GM18909 (cell line): ENCODE results near the gene CEP78.

Source experiments
- ATAC-seq: cut with Tn5 transposase; IDR thresholded peaks from one replicate; pipeline ENCODE4 v1.9.1; 2021; ENCODE audit warnings: mild to moderate bottlenecking; ENCODE audit not compliant: unreplicated experiment, poor library complexity

The CEP78 gene

DNA sequence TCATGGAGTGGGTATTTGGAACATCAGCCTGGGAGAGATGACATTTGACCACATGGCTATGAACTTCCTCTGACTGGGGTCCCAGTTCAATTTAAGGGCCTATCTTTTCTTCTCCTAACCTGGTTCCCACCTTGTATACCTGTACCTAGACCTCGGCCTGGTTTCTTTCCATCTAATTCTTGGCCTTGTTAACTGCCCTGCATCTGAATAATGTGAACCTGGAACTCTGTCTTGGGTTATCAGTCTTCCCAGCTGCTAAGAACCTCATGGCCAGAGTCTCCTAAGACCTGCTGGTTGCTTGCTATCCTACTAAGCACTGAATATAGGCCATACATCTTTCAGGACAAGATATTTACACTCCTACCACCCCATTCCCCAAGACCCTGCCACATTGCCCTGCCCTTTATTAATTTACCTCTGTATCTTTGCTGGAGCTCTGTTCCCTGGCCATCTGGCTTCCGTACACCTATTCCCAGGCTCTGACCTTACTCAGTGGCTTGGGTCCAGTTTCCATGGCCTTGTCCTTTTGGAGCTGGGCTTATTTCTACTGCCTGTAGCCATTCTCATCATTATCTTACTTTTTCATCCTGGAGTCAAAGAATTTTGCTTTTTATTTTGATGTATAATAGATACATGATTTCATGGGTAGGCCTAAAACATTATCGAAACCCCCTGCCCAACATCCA is 67.6 kb downstream of the CEP78 start:
- no peak for ATAC-seq

DNA sequence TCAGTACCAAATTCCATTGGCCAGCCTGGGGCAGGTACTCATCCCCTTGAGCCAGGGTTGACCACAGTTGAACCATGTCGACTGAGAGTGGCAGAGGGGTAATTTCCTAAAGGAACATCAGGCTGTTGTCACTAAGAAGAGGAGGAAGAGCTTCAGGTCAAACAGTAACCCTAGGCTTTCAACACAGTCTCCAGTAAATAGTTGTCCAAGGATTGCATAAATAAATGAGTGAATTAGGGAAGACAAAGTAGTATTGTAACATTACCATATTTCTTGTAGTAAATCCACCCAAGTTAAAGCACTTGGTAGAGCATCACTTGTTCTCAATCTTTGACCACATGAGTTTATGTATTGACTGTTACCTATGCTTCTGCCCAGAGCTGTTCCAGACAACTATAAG is 68.5 kb downstream of the CEP78 start:
- no peak for ATAC-seq

DNA sequence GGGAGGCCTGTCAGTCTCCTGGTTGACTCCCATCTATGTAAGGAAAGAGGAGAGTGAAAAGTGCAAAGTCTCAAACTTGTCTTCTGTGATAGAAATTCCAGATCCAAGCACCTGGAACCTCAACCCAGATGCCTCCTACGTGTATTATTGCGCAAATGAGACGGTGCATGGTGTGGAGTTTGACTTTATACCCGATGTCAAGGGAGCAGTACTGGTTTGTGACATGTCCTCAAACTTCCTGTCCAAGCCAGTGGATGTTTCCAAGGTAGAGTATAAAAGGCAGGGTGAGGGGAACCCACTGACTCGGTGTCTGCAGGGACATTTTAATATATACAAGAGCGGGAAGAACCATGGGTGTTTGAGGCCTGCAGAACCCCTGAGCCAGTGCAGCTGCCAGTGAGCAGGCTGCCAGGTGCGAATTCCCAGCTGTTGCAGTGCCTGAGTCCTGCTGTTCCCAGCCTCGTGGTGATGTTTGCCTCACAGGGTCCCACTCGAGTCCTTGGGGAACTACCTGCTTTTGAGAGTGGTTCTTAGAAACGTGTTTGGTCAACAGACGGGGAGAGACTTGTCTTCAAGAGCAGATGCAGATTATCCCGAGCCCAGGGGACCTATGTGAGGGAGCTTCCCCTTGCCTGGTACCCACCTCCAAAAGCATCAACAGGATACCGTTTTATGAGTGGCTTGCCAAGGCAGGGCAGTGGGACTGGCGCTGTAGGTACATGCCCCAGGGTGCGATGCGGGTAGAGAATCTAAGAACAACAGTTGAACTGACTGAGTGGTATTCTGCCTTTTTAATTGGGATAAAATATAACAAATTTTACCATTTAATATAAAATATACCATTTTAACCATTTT is 70.6 kb downstream of the CEP78 start:
- no peak for ATAC-seq

DNA sequence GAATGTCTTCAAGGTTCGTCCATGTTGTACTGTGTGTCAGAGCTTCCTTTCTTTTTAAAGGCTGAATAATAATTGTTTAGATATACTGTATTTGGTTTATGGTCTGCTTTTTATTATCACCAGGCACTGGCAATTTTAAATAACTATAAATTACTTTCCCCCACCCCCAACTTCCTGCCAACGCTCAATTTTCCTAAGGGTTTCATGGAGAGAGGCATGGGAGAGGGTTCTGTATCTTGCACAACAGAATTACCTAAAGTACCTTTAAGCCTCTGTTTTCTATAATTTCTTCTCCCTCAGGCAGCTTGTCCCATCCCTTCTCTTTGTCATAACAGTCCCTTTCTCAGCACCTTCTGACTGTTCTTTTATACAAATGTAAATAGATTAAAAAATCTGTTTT is 71.5 kb downstream of the CEP78 start:
- ATAC-seq = no peak

DNA sequence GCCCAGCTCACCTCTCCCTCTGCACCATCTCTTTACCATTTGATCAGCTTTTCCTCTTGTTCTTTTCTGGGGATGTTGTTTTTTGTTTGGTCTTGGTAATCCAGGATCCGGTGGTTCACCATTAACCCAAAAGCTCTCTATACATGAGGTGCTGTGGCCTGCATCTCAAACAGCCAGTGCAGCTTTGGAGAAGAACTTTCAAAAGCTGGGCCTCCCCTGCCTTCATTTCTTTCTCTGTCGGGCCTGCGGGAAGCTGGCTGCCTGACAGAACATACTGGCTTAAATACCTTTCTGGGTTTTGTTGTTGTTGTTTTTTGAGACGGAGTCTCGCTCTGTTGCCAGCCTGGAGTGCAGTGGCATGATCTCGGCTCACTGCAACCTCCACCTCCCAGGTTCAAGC is 73.2 kb downstream of the CEP78 start:
- ATAC-seq = no peak

DNA sequence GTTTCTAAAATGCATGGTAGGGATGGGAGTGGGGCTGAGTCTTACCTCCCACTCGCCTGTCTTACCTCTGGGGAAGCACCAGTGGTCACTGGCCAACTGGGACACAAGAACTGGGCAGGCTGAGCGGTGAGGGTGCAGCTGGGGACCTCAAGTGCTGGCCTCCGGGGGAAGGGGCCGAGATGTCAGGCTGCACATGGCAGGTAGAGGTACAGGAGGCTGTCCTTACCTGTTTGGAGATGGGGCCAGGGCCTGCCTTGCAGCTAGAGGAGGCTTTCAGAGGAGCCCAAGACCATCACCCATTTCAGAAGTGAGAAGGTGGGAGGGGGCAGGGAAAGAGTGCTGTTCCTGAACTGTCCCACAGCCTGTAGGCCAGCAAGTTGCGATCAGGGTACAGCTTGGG is 75.2 kb downstream of the CEP78 start:
- ATAC-seq = no peak

DNA sequence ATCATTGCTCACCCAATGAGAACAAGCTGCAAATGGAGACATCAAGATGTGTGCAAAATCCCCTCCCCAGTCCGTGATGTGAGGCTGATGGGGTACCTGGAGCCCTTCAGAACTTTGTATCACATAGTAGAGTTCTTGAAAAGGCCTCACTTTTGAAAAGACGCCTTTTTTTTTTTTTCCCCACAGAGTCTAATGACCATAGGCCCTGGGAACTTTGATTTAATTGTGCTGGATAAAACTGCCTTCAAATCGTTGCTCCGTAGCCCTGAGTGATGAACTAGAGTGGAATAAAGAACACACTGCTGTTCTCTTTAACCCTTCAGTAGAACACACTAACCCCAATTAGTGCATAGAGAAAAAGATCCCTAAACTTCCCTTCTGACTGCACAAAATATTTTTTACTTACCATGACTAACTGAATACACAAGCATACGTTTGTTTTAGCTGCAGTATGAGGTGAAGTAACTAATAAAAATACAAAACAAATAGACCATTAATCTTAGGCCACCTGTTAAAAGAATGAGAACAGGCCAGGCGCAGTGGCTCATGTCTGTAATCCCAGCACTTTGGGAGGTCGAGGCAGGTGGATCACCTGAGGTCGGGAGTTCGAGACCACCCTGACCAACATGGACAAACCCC is 76.1 kb downstream of the CEP78 start:
- ATAC-seq = no peak

DNA sequence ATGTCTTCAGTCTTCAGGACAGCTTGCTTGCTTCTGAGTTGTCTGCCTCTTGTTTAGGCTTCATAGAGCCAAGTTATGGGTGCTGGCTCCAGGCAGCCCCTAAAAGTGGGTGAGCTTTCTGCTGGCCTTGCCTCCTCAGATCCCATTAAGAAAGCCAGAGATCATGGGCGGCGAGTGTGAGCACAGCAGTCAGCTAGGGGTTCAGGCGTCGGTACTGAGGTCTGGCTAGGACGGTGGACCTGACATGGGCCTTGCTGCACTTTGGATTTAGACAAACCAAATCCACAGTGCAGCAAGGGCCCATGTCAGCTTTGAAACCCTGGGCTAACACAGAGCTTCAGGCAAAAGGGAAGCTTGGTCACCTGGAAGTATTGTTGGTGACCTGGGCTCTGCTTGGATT is 78.7 kb downstream of the CEP78 start:
- no peak for ATAC-seq

DNA sequence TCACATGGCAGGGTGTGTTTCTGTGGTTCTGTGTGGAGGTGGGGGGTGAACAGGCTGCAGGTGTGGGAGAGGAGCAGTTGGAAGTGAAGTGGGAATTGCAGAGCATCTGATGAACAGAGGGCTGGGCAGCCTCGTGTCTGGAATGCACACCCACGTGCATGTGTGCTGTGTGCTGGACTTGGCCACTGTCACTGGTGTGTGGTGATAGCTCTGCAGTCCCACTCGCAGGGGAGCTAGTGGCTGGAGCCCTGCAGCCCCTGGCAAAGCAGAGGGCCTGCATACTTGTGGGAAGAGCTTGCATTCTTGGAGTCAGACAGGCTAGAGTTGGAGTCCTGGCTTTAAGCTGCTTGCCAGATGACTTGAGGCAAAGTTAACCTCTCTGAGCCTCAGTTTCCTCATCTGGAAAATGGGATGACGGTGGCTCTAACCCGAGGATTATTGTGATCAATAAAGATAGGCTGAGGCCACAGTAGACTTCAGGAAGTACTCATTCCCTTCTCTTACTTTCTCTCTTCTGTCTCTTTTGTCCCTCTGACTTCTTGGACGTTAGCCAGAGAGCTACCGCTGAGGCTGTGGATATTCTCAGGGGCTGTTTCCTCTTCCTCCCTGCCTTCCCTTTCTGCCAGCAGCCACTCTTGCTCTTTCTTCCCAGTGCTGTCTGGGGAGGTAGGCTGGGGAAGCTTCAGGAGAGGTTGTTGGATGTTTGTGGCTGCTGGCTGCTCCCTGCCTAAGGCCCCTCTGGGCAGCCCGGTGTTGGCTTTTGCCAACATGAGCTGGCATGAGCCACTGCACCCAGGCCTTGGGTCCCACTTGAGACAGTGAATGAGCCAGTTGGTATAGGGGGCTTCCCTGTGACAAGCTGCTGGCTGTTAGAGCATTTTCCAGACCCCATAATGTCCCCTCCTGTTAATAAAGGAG is 79.3 kb downstream of the CEP78 start:
- ATAC-seq = no peak

DNA sequence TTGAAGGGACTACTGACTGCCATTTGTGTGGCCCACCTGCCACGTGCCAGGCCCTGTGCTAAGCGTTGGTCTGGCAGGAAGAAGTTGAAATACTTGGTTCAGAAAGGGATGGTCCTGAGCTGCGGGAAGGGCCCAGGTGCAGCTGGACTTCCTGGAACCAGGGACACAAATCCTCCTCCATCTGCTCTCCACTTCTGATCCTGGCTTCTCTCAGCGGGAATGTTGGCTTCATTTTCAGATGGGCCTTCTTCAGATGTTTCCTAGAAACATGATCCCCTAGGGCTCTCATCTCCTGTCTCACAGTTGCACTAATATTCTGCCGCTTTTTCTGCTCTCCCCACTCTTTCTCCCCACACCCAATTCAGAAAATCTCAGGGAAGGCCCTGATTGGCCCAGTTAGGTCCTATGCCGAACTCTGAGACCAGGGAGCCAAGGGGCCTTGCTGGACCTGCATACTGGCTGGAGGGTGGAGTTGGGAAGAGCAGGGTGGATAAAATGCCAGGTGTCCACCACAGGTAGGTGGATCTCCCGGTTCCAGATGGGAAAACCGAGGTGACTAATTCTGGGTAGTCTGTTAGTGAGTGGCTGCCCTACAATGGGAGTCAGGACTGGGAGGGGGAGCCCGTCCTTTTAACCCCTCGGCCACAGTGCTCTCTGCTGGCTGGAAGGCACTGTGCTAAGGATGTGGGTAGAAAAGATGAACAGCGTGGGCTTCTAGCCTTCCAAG is 80.5 kb downstream of the CEP78 start:
- ATAC-seq = no peak

DNA sequence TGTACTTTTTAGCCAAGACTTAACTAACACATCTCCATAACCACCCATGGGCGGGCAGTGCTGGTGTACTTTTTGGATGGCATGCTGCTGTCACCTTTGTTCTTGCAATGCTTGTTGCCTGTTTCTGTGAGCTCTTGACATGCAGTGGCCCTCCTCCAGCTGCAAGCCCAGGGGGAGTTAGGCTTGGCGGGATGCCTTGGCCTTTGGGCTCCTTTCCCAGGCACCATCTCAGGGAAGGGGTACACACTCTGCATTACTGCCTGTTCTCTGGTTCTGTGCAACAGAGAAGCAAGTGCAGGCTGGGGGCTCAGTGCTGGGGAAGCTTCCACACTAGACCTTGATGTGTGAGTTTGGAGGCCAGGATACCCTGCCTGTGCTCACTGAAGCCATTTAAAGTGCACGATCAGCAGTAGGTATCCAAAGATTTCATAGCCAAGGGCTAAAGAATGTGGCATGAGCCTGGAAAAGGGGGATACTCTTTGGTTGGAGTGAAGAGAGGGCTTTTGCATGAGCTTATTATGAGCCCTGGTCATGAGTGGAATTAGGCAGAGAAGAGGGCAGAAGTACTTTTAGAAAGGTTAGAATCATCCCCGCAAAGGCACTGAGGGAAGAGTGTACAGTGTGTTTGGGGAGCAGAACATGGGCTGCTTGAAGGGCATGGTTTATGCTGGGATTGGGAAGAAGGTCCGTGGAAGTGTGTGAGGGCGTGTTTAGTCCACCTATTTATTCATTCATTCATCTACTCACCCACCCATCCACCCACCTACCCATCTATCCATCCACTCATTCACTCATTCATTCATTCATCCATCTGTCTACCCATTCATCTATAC is 83.5 kb downstream of the CEP78 start:
- no peak for ATAC-seq

DNA sequence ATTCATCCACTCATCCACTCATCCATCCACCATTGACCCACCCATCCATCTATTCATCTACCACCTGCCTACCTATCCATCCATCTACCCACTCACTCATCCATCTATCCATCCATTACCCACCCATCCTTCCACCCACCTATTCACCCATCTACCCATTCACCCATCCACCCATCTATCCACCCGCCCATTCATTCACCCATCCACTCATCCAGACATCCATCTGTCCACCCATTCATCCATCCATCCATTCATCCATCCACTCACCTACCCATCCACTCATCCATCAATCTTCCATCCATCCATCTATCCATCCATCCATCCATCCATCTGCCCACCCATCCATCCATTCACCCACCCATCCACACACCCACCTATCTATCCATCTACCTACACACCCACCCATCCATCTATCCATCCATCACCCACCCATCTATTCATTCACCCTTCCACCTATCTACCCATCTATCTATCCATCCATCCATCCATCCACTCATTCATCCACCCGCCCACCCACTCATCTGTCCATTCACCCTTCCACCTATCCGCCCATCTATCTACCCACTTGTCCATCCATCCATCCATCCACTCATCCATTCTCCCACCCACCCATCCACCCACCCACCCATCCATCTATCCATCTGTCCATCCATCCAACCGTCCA is 84.3 kb downstream of the CEP78 start:
- ATAC-seq = no peak

DNA sequence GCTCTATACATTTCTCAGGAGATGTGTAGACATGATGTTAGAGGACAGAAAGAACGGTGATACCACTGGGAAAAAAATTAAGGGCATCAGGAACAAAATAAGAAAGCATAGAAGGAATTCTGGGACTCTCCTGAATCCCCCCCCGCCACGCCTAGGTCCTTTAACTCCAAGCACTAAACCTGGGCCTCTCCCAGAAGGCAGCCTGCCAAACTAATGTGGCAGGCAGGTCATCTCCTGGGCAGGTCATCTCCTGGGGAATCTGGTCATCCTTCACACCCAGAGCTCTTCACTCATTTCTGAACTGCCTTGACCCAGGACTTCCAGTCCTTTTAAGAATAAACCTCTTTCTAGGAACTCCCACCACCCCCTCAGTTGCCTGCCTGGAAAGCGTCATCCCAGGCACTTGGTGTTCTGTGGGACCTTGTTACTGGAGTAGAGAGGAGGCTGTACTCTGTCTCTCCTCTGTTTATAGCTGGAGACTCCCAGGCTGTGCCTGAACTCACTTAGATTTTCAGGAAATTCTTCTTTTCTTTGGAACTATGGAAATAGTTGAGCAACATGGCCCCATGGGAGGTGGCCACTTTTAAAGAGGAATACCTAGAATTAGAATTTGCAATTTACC is 85.1 kb downstream of the CEP78 start:
- ATAC-seq = no peak

DNA sequence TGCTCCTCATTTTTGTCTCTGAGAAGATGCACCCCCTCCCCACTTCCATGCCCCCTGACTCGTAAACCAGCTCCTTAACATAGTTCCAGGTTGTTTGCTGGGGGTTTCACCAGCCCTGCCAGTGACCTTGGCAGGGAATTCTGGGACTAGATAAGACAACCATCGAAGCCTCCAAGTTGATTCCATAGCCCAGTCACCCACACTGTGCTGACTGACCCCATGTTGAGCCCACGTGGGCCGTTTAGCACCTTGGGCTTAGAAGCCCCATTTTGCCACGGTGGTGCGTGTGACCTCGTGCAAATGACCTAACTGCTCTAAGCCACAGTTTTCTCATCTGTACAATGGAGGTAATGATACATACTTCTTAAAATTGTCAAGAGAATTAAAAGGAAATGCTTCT is 85.6 kb downstream of the CEP78 start:
- ATAC-seq = no peak

DNA sequence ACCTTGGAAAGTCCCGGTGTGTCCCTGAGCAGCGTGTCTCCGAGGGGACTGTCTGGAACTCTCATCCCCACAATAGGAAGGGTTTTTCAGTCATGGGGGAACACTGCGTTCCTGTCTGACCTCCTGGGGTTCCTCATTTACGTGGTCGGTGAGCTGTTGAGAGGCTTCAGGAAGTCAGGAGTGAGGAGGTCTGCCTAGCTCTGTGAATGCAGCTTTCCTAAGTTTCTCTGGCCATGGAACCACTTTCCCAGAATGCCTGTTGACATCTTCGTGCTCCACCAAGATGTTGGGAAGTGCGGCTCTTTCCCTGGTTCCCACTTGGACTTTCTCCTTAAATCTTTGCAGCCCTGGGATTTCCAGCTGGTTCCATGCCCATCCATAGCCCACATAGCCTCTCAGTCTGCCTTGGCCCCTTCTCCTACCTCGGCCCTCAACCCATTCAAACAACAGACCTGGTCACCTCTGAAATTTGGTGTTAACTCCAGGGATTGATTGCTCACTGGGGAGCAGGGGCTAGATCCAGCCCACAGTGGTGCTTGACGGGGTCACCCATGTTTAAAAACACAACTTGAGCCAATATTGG is 88.3 kb downstream of the CEP78 start:
- no peak for ATAC-seq

DNA sequence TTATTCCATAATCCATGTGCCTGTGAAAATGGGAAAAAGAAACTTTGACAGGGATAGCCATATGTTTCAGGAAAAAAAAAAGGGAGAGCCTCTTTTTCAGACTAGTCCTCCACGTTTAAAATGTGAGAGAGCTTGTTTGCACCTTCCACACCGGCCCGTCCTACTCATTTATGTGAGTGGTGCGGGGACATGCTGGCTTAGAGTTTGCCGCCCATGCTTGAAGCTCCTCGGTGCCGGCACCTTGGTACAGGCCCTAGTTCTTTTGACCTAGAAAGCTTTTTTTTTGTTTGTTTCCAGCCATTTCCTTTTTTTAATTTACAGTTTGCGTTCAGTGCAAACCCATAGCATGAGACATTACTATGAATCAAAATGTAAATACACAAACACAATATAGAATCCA is 88.8 kb downstream of the CEP78 start:
- no peak for ATAC-seq

DNA sequence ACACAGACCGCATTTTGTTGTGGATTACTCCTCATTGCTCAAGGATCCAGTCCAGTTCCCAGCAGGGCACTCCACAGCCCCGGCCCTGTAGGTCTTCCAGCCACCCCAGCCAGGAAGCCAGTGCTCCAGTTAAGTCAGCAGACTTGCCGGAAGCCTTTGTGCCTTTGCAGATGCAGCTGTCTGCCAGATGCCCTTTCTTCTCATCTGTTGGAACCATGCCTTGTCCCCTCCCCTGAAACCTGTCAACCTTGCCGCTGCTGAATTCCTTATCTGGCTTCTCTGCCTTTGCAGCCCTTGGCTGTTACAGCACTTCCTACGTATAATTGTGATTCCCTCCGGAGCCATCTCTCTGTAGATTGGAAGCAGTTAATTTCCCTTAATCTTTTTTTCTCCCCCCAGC is 89.5 kb downstream of the CEP78 start:
- ATAC-seq = no peak
